HG02678 (cell line): ENCODE data around the gene HSPA12A.

ENCODE experiments used
- ATAC-seq: cut with Tn5 transposase; IDR thresholded peaks from one replicate; pipeline ENCODE4 v1.9.1; 2021; ENCODE audit warnings: mild to moderate bottlenecking, moderate library complexity; ENCODE audit not compliant: unreplicated experiment

HSPA12A gene

GRCh38 chr10:116771101-116771958, 29.0 kb upstream of the HSPA12A start:
- no peak for ATAC-seq

GRCh38 chr10:116770281-116770680, 27.9 kb upstream of the HSPA12A start:
- ATAC-seq = no peak

GRCh38 chr10:116769791-116770190, 27.4 kb upstream of the HSPA12A start:
- ATAC-seq = no peak

- ATAC-seq = no peak
Observed at GRCh38 chr10:116769368-116769767, 27.0 kb upstream of the HSPA12A start.

- ATAC-seq = no peak
Observed at GRCh38 chr10:116768786-116769185, 26.4 kb upstream of the HSPA12A start.

GRCh38 chr10:116766837-116767634, 24.7 kb upstream of the HSPA12A start:
- ATAC-seq = no peak

- ATAC-seq = no peak
Observed at GRCh38 chr10:116766241-116766827, 24.0 kb upstream of the HSPA12A start.

GRCh38 chr10:116765648-116766081, 23.3 kb upstream of the HSPA12A start:
- ATAC-seq = no peak

GRCh38 chr10:116764979-116765378, 22.6 kb upstream of the HSPA12A start:
- ATAC-seq = no peak

GRCh38 chr10:116763440-116763839, 21.1 kb upstream of the HSPA12A start:
- no peak for ATAC-seq

- no peak for ATAC-seq
Observed at GRCh38 chr10:116761883-116762282, 19.5 kb upstream of the HSPA12A start.

GRCh38 chr10:116760919-116761318, 18.6 kb upstream of the HSPA12A start:
- ATAC-seq = no peak

- no peak for ATAC-seq
Observed at GRCh38 chr10:116757246-116757645, 14.9 kb upstream of the HSPA12A start.

GRCh38 chr10:116756277-116756676, 13.9 kb upstream of the HSPA12A start:
- no peak for ATAC-seq

- no peak for ATAC-seq
Observed at GRCh38 chr10:116753759-116754158, 11.4 kb upstream of the HSPA12A start.

- ATAC-seq = no peak
Observed at GRCh38 chr10:116752969-116753665, 10.8 kb upstream of the HSPA12A start.

- no peak for ATAC-seq
Observed at GRCh38 chr10:116752563-116752962, 10.2 kb upstream of the HSPA12A start.

GRCh38 chr10:116748471-116748870, 6.1 kb upstream of the HSPA12A start:
- ATAC-seq = no peak

GRCh38 chr10:116748041-116748440, 5.7 kb upstream of the HSPA12A start:
- ATAC-seq = no peak

- no peak for ATAC-seq
Observed at GRCh38 chr10:116747325-116747724, 5.0 kb upstream of the HSPA12A start.

- no peak for ATAC-seq
Observed at GRCh38 chr10:116744885-116745284, 2.5 kb upstream of the HSPA12A start.
